ENCODE measurements around the gene DNAJC25.

DNAJC25 gene

GRCh38 chr9:111634860-111635259 is 3.7 kb downstream of the DNAJC25 start:
- no peak for DNase-seq
- no peak for TF ChIP-seq POLR2A (IDR thresholded peaks at IDR 0.05; ENCODE audit: low read length)
- no peak for TF ChIP-seq GATA1 (IDR thresholded peaks at IDR 0.05; ENCODE audit: low read depth, low read length)

DNA sequence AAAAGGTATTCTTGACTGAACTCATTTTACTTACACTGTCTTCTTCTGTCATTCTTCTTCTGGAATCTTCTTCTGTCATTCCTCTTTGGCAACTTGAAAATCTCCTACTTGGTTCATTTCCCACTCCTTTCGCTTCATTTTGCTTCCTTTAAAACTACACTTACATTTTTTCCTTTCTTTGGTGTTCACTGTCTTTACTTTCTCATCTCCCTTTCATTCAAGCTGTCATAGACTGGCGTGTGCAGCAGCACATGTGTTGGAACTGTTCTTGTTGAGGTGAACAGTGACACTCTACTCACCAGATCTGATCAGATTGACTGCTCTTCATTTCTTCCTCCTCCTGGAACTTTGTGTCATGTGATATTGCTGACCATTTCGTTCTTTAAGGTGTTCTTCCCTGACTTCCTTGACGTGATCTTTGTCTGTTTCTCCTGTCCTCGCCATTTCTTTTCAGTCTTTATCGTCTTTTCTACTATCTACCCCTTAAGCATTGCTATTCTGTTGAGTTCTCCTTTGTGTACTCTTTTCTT is 6.4 kb downstream of the DNAJC25 start:
- DNase-seq, result no peak
- TF ChIP-seq GATA1 (IDR thresholded peaks at IDR 0.05; ENCODE audit: low read depth, low read length), result no peak

GRCh38 chr9:111644195-111644772 is 13.2 kb downstream of the DNAJC25 start:
- peak in 1 of 2 experiments; percentile 35 for DNase-seq
- TF ChIP-seq POLR2A (IDR thresholded peaks at IDR 0.05; ENCODE audit: low read length), result no peak
- no peak for TF ChIP-seq GATA1 (IDR thresholded peaks at IDR 0.05; ENCODE audit: low read depth, low read length)

GRCh38 chr9:111645806-111646205 is 14.7 kb downstream of the DNAJC25 start:
- no peak for DNase-seq
- TF ChIP-seq POLR2A (IDR thresholded peaks at IDR 0.05; ENCODE audit: low read length) (no peak), GATA1 (IDR thresholded peaks at IDR 0.05; ENCODE audit: low read depth, low read length) (no peak)

DNA sequence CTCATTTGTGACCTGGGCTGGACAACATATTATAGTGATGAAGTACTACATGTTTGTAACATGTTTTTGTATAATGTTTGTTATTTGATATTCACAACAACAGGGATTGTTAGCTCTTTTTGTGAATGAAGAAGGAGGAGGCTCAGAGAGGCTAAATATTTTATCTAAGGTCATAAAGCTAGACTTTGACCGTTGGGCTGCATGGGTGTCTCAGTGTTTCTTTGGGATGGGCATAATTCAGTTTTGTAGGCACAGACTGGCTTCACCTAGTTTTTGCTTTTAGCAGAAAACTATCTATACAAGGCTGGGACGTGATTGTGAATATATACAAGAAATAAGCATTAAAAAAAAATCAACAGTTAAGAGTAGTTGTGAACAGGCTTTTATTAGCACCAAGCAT is 15.3 kb downstream of the DNAJC25 start:
- TF ChIP-seq POLR2A (IDR thresholded peaks at IDR 0.05; ENCODE audit: low read length), result no peak
- no peak for TF ChIP-seq GATA1 (IDR thresholded peaks at IDR 0.05; ENCODE audit: low read depth, low read length)
- no peak for DNase-seq

- no peak for TF ChIP-seq POLR2A (IDR thresholded peaks at IDR 0.05; ENCODE audit: low read length)
- TF ChIP-seq GATA1 (IDR thresholded peaks at IDR 0.05; ENCODE audit: low read depth, low read length), result no peak
- no peak for DNase-seq
These were observed 16.9 kb downstream of the DNAJC25 start for GRCh38 chr9:111648066-111648465.

DNA sequence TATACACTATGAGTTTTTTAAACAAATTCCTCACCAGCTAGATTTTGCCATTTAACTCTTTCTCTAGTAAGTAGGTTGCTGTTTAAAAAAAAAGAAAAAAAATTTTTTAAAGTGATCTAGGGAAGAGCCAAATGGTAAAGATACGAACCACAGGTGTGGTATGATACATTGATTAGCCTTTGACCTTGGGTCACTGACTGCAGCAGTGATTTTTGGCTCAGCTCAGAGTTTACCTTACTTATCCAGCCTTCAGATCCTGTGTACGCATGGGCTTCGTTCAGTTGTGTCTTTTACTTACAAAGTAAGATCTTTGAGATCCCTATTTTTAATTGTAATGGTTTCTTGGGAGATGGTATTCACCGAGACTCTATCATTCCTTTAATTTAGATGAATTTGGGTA is 17.9 kb downstream of the DNAJC25 start:
- TF ChIP-seq GATA1 (IDR thresholded peaks at IDR 0.05; ENCODE audit: low read depth, low read length) (no peak), POLR2A (IDR thresholded peaks at IDR 0.05; ENCODE audit: low read length) (no peak)

DNA sequence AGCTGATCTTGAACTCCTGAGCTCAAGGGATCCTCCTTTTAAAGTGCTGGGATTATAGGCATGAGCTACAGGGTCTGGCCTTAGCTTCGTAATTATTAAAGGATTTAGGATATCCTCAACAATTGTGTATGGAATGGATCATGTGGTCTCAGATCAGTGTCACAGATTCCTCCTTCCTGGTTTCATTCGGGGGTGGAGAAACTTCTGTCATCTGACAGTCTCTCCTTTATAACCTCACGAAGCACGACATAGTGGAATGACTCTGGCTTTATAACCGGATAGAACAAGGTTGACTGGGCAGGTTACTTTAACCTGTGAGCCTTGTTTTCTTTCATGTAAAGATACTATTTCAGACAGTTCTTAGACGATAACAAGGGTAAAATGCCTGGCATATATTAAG is 25.9 kb downstream of the DNAJC25 start:
- DNase-seq, result no peak
- TF ChIP-seq GATA1 (IDR thresholded peaks at IDR 0.05; ENCODE audit: low read depth, low read length), result no peak
- TF ChIP-seq POLR2A (IDR thresholded peaks at IDR 0.05; ENCODE audit: low read length), result no peak

More for the DNA sequence above, 17.9 kb downstream of the DNAJC25 start:
- no peak for DNase-seq

- TF ChIP-seq GATA1 (IDR thresholded peaks at IDR 0.05; ENCODE audit: low read depth, low read length) (no peak), POLR2A (IDR thresholded peaks at IDR 0.05; ENCODE audit: low read length) (no peak)
- peak in 1 of 2 experiments; percentile 6 for DNase-seq
These were observed 27.8 kb downstream of the DNAJC25 start for GRCh38 chr9:111658943-111659342.

- TF ChIP-seq GATA1 (IDR thresholded peaks at IDR 0.05; ENCODE audit: low read depth, low read length), result no peak
- no peak for TF ChIP-seq POLR2A (IDR thresholded peaks at IDR 0.05; ENCODE audit: low read length)
- DNase-seq, result no peak
These were observed 28.6 kb downstream of the DNAJC25 start for GRCh38 chr9:111659691-111660090.

DNA sequence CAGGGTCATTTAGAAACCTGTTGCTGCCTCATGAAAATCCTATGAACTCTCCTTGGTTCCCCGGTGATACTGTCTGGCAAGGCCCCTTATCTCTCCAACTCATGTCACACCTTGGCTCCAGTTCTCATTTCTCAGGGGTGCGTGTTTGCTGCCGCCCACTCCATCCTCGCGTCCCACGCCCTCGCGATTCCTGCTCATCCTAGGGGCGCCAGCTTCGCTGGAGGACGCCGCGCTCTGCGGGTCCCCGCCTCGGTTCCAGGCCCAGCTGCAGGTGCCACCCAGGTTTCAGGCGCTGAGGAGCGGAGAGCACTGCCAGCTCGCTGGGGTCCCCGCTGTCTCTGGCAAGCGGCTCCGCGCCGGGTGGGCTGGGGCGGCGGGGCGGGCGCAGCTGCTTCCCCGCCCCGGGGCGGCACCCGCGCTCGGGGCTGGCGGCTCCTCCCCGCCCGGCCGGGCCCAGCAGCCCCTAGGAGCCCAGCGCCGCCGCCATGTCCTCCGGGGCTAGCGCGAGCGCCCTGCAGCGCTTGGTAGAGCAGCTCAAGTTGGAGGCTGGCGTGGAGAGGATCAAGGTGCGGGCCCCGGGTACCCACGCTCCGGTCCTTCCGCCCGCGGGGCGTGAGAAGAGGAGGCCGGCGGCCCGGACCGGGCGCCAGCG is 30.1 kb downstream of the DNAJC25 start, which contains the start of gene GNG10:
GNG10 (plus strand) TSS at position 456 of the 652 bp plus-strand sequence; CDS start at position 486, 30 bp downstream.
- DNase-seq, result peak; percentile 73 to 81

GRCh38 chr9:111661802-111662521 is 30.8 kb downstream of the DNAJC25 start:
- DNase-seq, result peak; percentile 58 to 68
- TF ChIP-seq POLR2A (IDR thresholded peaks at IDR 0.05; ENCODE audit: low read length) (no peak), GATA1 (IDR thresholded peaks at IDR 0.05; ENCODE audit: low read depth, low read length) (no peak)

More for the DNA sequence above, 30.1 kb downstream of the DNAJC25 start, which contains the start of gene GNG10:
- TF ChIP-seq GATA1 (IDR thresholded peaks at IDR 0.05; ENCODE audit: low read depth, low read length), result no peak
- TF ChIP-seq POLR2A (IDR thresholded peaks at IDR 0.05; ENCODE audit: low read length), result no peak

GRCh38 chr9:111662576-111663300 is 31.6 kb downstream of the DNAJC25 start:
- DNase-seq, result peak in 1 of 2 experiments; percentile 34
- TF ChIP-seq GATA1 (IDR thresholded peaks at IDR 0.05; ENCODE audit: low read depth, low read length), result no peak
- TF ChIP-seq POLR2A (IDR thresholded peaks at IDR 0.05; ENCODE audit: low read length), result no peak

Data from erythroblast (primary cell).